ENCODE measurements around the gene ELF5. TPM values are rescaled to one million over a fixed set of nuclear protein-coding genes. Genes with fewer than 3 reads are reported as not detected.

The ELF5 gene
- total RNA-seq, 1 donor from 2014 or later: not detected

GRCh38 chr11:34478845-34479663 lies 34.5 kb downstream of the ELF5 start:
- Mint-ChIP-seq H3K9me3 (no peaks in the 10 kb centered on the region), H3K27ac (ENCODE audit: unreplicated experiment) (no peak overlapping the region), H3K4me3 (no peak overlapping the region), H3K36me3 (ENCODE audit: low read depth) (no peaks in the 10 kb centered on the region), H3K4me1 (no peaks in the 10 kb centered on the region), H3K27me3 (ENCODE audit: low read depth) (peaks cover 15% of the 10 kb centered on the region)
- TF ChIP-seq CTCF (conservative IDR thresholded peaks at IDR 0.05): no peak
- no peak for DNase-seq (ENCODE audit: low read depth, low spot score)

- H3K9me3 Mint-ChIP-seq: no peaks in the 10 kb centered on the region
- no peak overlapping the region for H3K27ac Mint-ChIP-seq (ENCODE audit: unreplicated experiment)
- no peak overlapping the region for H3K4me3 Mint-ChIP-seq
- DNase-seq (ENCODE audit: low read depth, low spot score): no peak
- H3K36me3 Mint-ChIP-seq (ENCODE audit: low read depth): peaks cover 6% of the 10 kb centered on the region
- H3K4me1 Mint-ChIP-seq: no peaks in the 10 kb centered on the region
- peaks cover 15% of the 10 kb centered on the region for H3K27me3 Mint-ChIP-seq (ENCODE audit: low read depth)
- no peak for TF ChIP-seq CTCF (conservative IDR thresholded peaks at IDR 0.05)
Measured at GRCh38 chr11:34476849-34477248, 36.7 kb downstream of the ELF5 start.

- Mint-ChIP-seq H3K4me1 (no peaks in the 10 kb centered on the region), H3K9me3 (no peaks in the 10 kb centered on the region), H3K4me3 (no peak overlapping the region), H3K36me3 (ENCODE audit: low read depth) (peaks cover 12% of the 10 kb centered on the region), H3K27ac (ENCODE audit: unreplicated experiment) (peak overlapping the region; percentile 12), H3K27me3 (ENCODE audit: low read depth) (peaks cover 15% of the 10 kb centered on the region)
- DNase-seq (ENCODE audit: low read depth, low spot score): no peak
- TF ChIP-seq CTCF (conservative IDR thresholded peaks at IDR 0.05): no peak
Measured at GRCh38 chr11:34475656-34476055, 37.9 kb downstream of the ELF5 start.

- TF ChIP-seq CTCF (conservative IDR thresholded peaks at IDR 0.05): no peak
- Mint-ChIP-seq H3K27me3 (ENCODE audit: low read depth) (peaks cover 5% of the 10 kb centered on the region), H3K4me3 (no peak overlapping the region), H3K36me3 (ENCODE audit: low read depth) (peaks cover 20% of the 10 kb centered on the region), H3K4me1 (no peaks in the 10 kb centered on the region), H3K9me3 (no peaks in the 10 kb centered on the region), H3K27ac (ENCODE audit: unreplicated experiment) (no peak overlapping the region)
- DNase-seq (ENCODE audit: low read depth, low spot score): no peak
Measured at GRCh38 chr11:34473603-34474169, 39.9 kb downstream of the ELF5 start.

GRCh38 chr11:34468209-34468841 lies 45.3 kb downstream of the ELF5 start:
- H3K4me1 Mint-ChIP-seq: no peaks in the 10 kb centered on the region

More at GRCh38 chr11:34468209-34468841, 45.3 kb downstream of the ELF5 start:
- Mint-ChIP-seq H3K9me3 (peaks cover 11% of the 10 kb centered on the region), H3K27me3 (ENCODE audit: low read depth) (no peaks in the 10 kb centered on the region), H3K36me3 (ENCODE audit: low read depth) (peaks cover 55% of the 10 kb centered on the region), H3K27ac (ENCODE audit: unreplicated experiment) (no peak overlapping the region), H3K4me3 (no peak overlapping the region)
- no peak for DNase-seq (ENCODE audit: low read depth, low spot score)
- peak; percentile 62 for TF ChIP-seq CTCF (conservative IDR thresholded peaks at IDR 0.05)
